D721Med (cell line): Measurements from ENCODE around the gene ZFHX3.

Source experiments
- DNase-seq: peaks from one replicate; pipeline ENCODE4 v3.0.0; 2011; ENCODE audit warnings: low spot score; ENCODE audit not compliant: insufficient read length
- FAIRE-seq: peaks from 2 replicates; lab custom pipeline; 2011; peaks lifted over from hg19 to GRCh38; lab: Jason Lieb, UNC
- TF ChIP-seq, protein P1 (sequence below): IDR thresholded peaks from 2 replicates; pipeline ENCODE4 v1.5.1; 2012; ENCODE audit warnings: mild to moderate bottlenecking, control low read depth; ENCODE audit not compliant: insufficient read depth; ENCODE audit errors: missing control alignments

ZFHX3 gene

DNA sequence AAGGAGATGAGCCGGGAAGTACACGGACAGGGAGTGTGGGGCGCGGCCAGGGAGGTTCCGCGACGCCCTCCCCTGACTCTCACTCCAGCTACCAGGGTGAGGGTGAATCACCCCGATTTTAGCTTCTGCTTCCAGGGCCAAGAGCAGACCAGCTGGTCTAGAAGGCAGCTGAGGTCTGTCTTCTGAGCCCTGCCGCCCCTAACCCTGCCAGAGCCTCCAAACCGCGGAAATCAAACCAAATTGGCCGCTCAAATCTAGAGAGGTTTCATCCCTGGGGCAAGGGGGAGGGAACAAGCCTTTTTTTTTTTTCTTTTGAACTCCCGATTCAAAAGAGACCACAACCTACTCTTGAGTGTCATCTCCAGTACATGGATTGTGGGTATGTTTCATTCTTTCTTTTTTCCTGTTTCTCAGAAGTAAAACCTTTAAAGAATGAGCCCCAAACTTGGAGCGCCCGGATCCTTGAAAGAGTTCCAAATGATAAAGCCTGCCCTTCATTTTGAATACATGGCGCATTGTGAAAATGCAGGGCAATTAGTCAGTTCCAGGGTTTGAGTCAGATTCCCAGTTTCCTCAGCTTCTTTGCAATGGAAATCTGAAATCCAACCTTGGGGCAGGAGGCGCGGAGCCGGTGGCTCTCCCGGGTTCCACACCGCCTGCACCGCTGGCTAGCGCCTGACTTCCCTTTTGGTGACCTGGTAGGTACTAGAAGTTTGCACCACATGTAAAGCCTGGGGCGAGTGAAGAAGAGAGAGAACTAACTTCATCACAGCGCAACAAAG lies 16.5 kb upstream of the ZFHX3 start:
- DNase-seq = no peak
- no peak for FAIRE-seq
- TF ChIP-seq, protein P1, sequence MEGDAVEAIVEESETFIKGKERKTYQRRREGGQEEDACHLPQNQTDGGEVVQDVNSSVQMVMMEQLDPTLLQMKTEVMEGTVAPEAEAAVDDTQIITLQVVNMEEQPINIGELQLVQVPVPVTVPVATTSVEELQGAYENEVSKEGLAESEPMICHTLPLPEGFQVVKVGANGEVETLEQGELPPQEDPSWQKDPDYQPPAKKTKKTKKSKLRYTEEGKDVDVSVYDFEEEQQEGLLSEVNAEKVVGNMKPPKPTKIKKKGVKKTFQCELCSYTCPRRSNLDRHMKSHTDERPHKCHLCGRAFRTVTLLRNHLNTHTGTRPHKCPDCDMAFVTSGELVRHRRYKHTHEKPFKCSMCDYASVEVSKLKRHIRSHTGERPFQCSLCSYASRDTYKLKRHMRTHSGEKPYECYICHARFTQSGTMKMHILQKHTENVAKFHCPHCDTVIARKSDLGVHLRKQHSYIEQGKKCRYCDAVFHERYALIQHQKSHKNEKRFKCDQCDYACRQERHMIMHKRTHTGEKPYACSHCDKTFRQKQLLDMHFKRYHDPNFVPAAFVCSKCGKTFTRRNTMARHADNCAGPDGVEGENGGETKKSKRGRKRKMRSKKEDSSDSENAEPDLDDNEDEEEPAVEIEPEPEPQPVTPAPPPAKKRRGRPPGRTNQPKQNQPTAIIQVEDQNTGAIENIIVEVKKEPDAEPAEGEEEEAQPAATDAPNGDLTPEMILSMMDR = no peak

DNA sequence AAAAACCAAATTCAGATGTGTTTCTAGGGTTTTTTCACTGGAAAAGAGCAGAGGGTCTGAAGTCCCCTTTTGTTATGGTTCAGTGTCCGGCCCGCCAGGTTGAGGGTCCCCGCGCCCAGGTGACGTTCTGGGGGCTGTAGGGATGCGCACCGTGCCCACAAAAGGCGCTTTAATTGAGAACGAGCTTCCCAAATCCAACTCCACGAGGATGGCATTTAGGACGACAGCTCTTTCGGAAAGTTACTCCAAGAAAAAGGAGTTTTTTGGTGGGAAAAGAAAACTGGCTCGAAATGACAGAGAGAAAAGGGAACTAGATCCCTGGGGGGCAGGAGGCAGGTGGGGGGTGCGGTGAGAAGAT lies 15.9 kb upstream of the ZFHX3 start:
- DNase-seq (no peak), FAIRE-seq (no peak)
- TF ChIP-seq, protein P1 = no peak

DNA sequence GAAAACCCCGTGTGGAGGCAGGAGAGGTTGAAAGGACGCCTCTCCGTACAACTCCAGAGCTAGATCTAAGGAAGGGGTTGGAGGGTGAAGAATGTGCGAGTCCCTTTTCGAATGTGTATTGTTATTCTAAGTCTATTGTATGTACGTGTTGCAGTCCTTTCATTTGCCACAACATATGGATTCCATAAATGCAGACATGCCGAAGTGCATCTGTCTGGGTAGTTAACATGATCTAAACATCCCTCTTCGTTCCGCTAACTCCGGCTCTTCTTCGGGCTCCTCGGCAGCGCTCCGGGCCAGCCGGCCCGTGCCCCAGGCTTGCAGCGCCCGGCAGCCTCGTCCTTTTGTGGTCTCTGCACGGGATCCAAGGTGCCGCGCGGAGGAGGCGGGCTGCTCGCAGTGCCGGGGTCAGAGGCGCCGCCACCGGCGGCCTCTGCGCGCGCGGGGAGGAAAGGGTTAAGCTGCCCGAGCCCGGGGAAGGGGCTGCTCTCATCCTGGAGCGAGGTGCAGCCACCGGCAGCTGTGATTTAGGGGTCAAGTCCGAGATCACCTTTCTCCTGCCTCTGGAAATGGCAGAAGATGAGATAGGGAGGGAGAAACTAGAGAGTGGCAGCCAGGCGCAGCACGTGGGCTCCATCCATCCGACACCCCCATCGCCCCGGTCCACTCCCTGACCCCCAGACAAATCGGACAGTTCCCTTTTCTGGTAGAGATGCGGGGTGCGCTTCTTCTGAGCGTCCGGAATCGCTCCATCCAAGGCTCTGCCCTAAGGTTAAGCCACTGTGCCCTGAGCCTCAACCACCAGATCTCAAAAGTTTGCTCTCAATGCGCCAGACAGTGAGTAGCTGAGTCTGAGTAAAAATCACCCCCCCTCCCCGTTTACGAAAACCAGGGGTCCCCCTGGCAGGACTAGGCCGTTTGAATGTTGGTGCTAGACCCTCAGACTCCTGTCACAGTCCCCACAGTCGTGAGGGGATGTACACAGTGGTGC lies 15.1 kb upstream of the ZFHX3 start:
- FAIRE-seq = no peak
- TF ChIP-seq, protein P1 = no peak
- no peak for DNase-seq

DNA sequence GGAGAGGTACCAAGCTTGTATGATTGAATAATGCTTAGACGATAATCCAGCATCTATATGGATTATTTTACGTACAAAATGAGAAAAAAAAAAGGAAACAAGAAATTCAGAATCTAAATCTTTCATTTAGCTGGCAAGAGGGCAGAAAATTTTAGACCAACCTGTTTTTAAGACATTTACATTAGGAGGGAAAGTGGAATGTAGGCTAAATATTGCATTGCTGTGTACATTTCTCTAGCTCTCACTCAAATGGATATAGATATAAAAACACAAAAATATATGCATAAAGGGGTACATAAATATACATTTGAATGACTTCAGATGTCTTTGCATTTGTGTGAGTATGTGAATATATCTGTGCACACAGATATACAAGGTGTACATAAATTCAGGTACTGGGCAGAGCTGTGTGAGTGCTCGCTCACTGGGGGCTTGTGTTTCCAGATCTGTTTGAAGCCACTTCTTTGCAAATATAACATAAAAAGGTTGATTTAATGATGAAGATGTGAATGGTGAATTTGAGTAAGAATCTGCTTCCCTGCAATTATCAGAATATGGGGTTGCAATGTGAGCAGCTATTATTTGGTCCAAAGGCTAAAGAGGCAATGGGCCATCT lies 14.2 kb upstream of the ZFHX3 start:
- TF ChIP-seq, protein P1 = no peak
- FAIRE-seq = no peak

DNA sequence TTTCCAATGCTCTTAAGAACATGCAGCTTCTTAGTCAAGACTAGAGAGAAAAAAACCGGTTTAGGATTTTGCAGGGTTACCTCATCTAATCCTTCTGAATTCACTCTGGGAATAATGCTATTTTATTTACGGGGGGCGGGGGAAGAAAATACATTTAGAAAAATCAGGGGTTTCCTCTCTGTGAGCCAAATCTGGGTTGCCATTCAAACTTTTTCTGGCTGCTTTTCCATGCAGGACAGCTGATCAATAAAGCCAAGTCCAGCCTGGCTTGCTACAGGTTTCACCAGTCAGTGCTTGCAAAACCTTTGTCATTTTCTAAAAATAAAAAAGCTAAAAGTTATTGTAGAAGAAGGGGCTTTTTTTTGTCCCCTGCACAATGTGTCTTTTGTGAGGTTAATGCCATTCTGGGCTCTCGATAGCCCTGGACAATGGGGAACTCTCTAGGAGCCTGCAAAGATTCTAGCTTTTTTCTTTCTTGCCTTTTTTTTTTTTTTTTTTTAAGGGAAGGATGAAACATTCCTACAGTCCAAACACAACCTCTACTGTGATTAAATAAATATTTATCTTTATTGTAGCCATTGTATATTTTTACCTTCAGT lies 13.1 kb upstream of the ZFHX3 start:
- TF ChIP-seq, protein P1 = no peak
- DNase-seq (no peak), FAIRE-seq (no peak)

More for the DNA sequence above, 14.2 kb upstream of the ZFHX3 start:
- no peak for DNase-seq

DNA sequence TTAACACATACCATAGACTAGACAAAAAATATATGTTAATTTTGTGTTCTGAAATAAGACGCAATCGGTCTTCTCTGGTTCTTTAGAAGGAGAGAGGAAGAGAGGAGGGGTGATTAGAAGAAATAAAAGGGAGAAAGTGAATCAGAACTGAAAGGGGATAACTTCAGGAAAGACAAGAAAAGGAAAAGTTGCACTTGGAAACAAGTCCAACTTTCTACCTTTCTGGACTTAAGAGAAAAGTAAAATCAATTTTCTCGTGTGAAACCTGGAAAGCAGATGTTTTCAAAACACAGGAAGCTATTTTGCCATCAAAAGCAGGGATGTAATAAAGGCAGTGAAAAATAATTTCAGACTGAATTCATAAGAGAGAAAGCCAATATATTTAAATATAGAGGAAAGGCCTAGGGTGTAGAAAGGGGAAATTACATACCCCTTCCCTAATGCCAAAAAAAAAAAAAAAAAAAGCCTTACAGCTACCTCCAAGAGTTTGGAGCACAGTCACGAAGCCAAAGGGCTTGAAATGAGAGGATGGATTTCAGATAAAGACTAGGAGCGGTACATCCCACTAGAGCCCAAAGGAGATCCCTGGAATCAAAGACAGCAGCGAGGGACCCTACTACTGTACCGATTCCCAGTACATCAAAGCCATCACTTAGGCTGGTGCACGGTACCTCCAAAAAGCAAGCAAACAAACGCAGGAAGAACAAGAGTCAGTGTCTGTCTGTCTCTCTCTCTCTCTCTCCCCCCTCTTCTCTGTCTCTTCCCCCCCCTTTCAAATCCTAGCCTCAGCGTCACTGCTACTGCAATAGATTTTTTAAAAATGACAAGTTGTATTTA lies 12.1 kb upstream of the ZFHX3 start:
- TF ChIP-seq, protein P1 = no peak
- FAIRE-seq (no peak), DNase-seq (no peak)
